Prostate gland (tissue), 2 donors: ENCODE results near the gene ZBED5. TPM values are rescaled to one million over a fixed set of nuclear protein-coding genes. Genes with fewer than 3 reads are reported as not detected.

ENCODE experiments used
- DNase-seq: peaks from one replicate; pipeline ENCODE4 v3.0.0-alpha.2; 2019; ENCODE audit warnings: low spot score
- H3K27ac ChIP-seq, 2 donors: fragments of 200-600 bp; sonication (generic); 2 replicates each; pipeline ENCODE4 v1.5.1; 2017 to 2019
- H3K27me3 ChIP-seq: fragments of 200-600 bp; sonication (generic); replicated peaks from 2 replicates; pipeline ENCODE4 v1.5.1; 2019; ENCODE audit not compliant: insufficient read depth
- H3K36me3 ChIP-seq, 2 donors: fragments of 200-600 bp; sonication (generic); 1 replicate in 1 of 2; 2 replicates in 1 of 2; pipeline versions ENCODE4 v1.5.1 to v1.8.1; 2017 to 2019
- H3K4me1 ChIP-seq: fragments of 200-600 bp; sonication (generic); replicated peaks from 2 replicates; pipeline ENCODE4 v1.5.1; 2019
- H3K4me3 ChIP-seq, 2 donors: fragments of 200-600 bp; sonication (generic); 2 replicates each; pipeline ENCODE4 v1.5.1; 2017 to 2019
- H3K9me3 ChIP-seq: fragments of 200-600 bp; sonication (generic); 2 replicates; pipeline ENCODE4 v1.5.1; 2017
- POLR2A ChIP-seq: fragments of 450-650 bp; IDR thresholded peaks from one replicate; pipeline ENCODE4 v1.6.1; 2016; ENCODE audit warnings: antibody characterized with exemption, mild to moderate bottlenecking
- POLR2AphosphoS5 ChIP-seq: sonication (generic); formaldehyde crosslinking; IDR thresholded peaks from one replicate; pipeline ENCODE4 v1.6.1; 2017; ENCODE audit warnings: antibody characterized with exemption
- WGBS: methylation state at CpG from one replicate; pipeline ENCODE4 v1.1.5; 2018; 5-methylcytosine and 5-hydroxymethylcytosine counted together
- intact Hi-C: fragments of 100-400 bp; cut with DNase I; formaldehyde crosslinking; loops from one replicate; pipeline ENCODE4 v1.14.2; 2022
- total RNA-seq, 2 donors: library from RNA; depleted of rRNA; stranded (reverse); fragments of >200 nt; gene quantifications; one replicate each; pipeline ENCODE4 v1.1.0, GENCODE V29; 2016
- TF ChIP-seq, protein P1 (sequence below), 4 experiments: fragments of 200-600 bp in 2 of 4; fragments of 450-650 bp in 2 of 4; sonication (generic) in 2 of 4; IDR thresholded peaks; 1 replicate in 3 of 4; 2 replicates in 1 of 4; pipeline ENCODE4 v1.5.1; 2016 to 2019; ENCODE audit warnings: antibody characterized with exemption in 4 of 4, mild to moderate bottlenecking in 2 of 4, moderate library complexity in 2 of 4

The ZBED5 gene
- total RNA-seq, 2 donors from 2014 or later, result 26.2 to 33.0 TPM

DNA sequence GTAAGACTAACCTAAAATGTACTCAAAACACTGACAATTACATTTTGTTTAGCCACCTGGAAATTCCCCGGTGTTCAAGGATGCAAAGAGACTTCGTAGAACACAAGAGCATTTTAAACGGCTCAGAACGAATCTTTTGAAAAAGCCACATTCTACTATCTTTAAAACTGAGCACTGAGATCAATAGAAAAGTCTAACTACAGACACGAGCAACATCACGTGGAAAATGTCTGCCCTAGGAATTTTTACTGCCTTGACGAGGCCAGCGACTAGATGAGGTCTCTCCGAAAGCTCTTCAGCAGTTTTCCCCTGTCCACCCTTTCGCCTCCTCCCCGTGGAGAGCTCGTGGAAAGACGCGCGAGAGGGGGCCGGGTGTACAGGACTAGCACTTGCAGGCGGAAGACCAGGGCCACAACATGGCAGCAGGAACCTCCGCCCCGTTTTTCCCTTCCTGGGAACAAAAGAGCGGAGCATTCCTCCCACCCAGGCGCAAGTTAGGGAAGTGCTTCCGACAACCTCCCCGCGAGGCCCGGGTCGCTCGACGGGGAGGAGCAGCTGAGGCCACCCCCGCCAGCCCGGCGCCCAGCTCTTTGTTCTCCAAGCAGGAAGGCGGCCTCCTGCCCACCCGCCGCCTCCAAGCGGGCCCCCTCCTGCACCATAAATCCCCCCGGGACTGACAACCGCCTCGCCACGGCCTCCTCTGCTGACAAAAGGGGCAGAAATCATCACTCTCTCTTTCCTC, 50.2 kb downstream of the ZBED5 start:
- peaks cover 10% of the 10 kb centered on the region for H3K4me1 ChIP-seq
- H3K27me3 ChIP-seq, result no peaks in the 10 kb centered on the region
- H3K27ac ChIP-seq, result peak overlapping the region; percentile 94 to 97
- under 1% methylated on average over 39 of the region's 39 CpGs for WGBS
- peak; percentile 31 for DNase-seq
- no peaks in the 10 kb centered on the region for H3K9me3 ChIP-seq
- H3K36me3 ChIP-seq, result peaks cover 19 to 21% of the 10 kb centered on the region in 2 donors
- intact Hi-C loops, result loop anchor here (1.0 to 2.0 kb wide), 2 partner anchors 50 to 123 kb away; no protein-coding TSS in a partner anchor
- peak overlapping the region; percentile 73 to 81 for H3K4me3 ChIP-seq
- peak; percentile 5 for TF ChIP-seq POLR2AphosphoS5
- TF ChIP-seq, protein P1, sequence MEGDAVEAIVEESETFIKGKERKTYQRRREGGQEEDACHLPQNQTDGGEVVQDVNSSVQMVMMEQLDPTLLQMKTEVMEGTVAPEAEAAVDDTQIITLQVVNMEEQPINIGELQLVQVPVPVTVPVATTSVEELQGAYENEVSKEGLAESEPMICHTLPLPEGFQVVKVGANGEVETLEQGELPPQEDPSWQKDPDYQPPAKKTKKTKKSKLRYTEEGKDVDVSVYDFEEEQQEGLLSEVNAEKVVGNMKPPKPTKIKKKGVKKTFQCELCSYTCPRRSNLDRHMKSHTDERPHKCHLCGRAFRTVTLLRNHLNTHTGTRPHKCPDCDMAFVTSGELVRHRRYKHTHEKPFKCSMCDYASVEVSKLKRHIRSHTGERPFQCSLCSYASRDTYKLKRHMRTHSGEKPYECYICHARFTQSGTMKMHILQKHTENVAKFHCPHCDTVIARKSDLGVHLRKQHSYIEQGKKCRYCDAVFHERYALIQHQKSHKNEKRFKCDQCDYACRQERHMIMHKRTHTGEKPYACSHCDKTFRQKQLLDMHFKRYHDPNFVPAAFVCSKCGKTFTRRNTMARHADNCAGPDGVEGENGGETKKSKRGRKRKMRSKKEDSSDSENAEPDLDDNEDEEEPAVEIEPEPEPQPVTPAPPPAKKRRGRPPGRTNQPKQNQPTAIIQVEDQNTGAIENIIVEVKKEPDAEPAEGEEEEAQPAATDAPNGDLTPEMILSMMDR (IDR thresholded peaks at IDR 0.05), result no peak

DNA sequence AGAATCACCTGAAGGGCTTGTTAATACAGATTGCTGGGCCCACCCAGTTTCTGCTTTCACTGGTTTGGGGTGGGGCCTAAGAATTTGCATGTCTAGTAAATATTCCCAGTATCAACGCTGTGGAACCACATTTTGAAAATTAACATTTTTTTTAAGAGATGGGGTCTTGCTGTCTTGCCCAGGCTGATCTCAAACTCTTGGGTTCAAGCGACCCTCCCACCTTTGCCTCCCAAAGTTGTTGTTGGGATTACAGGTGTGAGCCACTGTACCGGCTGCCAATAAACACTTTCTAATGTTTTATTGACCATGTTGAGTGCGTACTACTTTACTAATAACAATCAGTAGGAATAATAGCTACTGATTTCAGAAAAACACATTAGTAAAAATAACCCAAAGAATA, 51.6 kb downstream of the ZBED5 start:
- H3K27ac ChIP-seq, result no peak overlapping the region
- DNase-seq, result no peak

DNA sequence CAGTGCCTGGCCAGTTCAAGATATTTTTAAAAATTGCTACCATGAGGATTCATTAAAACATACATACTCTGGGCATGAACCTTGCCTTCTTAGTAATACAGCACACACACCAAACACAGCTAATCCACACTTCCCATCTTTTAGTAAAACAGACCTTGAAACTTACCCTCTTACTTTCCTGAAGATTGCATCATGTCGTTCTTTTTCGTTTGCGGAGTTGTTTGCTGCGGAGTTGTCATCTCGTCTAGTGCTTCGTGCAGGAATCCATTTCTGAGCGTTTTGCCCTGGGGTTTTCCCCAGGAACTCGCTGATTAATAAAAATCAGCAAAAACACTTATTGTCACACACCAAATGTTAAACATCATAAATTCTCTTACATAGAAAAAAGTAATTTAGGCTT, 52.1 kb downstream of the ZBED5 start:
- H3K36me3 ChIP-seq, result peaks cover 24 to 27% of the 10 kb centered on the region in 2 donors
- intact Hi-C loops, result no loop called here
- H3K9me3 ChIP-seq, result no peaks in the 10 kb centered on the region
- no peak overlapping the region for H3K27ac ChIP-seq
- H3K4me3 ChIP-seq, result peak overlapping the region in 1 of 2 donors; percentile 4
- DNase-seq, result no peak
- WGBS, result 66% methylated on average over 8 of the region's 8 CpGs
- TF ChIP-seq, protein P1 (IDR thresholded peaks at IDR 0.05), result no peak
- TF ChIP-seq POLR2A (no peak), POLR2AphosphoS5 (no peak)
- H3K4me1 ChIP-seq, result peaks cover 10% of the 10 kb centered on the region
- no peaks in the 10 kb centered on the region for H3K27me3 ChIP-seq

More for the DNA sequence above, 51.6 kb downstream of the ZBED5 start:
- peaks cover 24 to 25% of the 10 kb centered on the region in 2 donors for H3K36me3 ChIP-seq
- intact Hi-C loops, result no loop called here
- H3K4me1 ChIP-seq, result peaks cover 10% of the 10 kb centered on the region
- peak overlapping the region in 1 of 2 donors; percentile 4 for H3K4me3 ChIP-seq
- H3K9me3 ChIP-seq, result no peaks in the 10 kb centered on the region
- WGBS, result 65% methylated on average over 4 of the region's 4 CpGs
- no peak for TF ChIP-seq POLR2AphosphoS5
- TF ChIP-seq, protein P1 (IDR thresholded peaks at IDR 0.05), result no peak
- TF ChIP-seq POLR2A, result no peak
- no peaks in the 10 kb centered on the region for H3K27me3 ChIP-seq

DNA sequence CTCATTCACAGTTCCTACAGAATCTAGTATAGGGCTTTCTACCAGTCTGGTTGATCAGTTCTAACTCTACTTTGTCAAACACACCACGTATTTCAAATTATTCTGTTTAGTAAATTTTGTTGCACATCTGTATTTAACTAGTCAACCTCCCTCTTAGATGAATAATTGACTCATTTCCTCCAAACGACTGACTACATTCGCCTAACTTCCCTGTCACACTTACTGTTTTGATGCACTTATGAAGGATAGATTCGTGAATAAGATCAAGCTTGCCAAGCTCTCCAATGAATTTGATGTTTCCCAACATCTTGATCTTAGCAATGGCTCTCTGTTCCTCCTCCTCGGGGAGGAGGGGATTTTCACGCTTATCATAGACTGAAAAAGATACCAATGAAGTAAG, 54.2 kb downstream of the ZBED5 start:
- Histone ChIP-seq H3K27ac (no peak overlapping the region), H3K4me1 (peaks cover 10% of the 10 kb centered on the region), H3K27me3 (no peaks in the 10 kb centered on the region), H3K4me3 (no peak overlapping the region), H3K9me3 (no peaks in the 10 kb centered on the region), H3K36me3 (peaks cover 38 to 45% of the 10 kb centered on the region in 2 donors)
- intact Hi-C loops, result no loop called here
- no peak for DNase-seq
- TF ChIP-seq POLR2AphosphoS5 (no peak), POLR2A (no peak)
- TF ChIP-seq, protein P1 (IDR thresholded peaks at IDR 0.05), result no peak
- 76% methylated on average over 6 of the region's 6 CpGs for WGBS

Other genes starting within 250 kb of the ZBED5 start
- 10 to 100 TPM; 14.7 to 43.6 TPM for gene IRAG1, start 164.3 kb downstream of the ZBED5 start, total RNA-seq
- 10 to 100 TPM; 23.6 to 28.3 TPM for gene CTR9, start 106.8 kb downstream of the ZBED5 start, total RNA-seq
- 100 to 1,000 TPM; 382 to 500 TPM for gene EIF4G2, start 49.1 kb downstream of the ZBED5 start, total RNA-seq